KOPT-K1 (cell line): ENCODE measurements around the gene DAPK2.
"Not testable (repeated sequence)": the region's sequence is repeated elsewhere in the genome, so short reads cannot be mapped to it uniquely, and the experiment has no call there.

Source experiments
- H3K27ac ChIP-seq: fragments of 200-600 bp; sonication (generic); 2 replicates; pipeline ENCODE4 v1.5.1; 2016; ENCODE audit warnings: antibody characterized with exemption, mild to moderate bottlenecking, low read depth, low read length; ENCODE audit not compliant: poor library complexity, severe bottlenecking
- H3K36me3 ChIP-seq: fragments of 200-600 bp; sonication (generic); 2 replicates; pipeline ENCODE4 v1.5.1; 2017; ENCODE audit warnings: antibody characterized with exemption, mild to moderate bottlenecking, low read length, moderate library complexity; ENCODE audit not compliant: insufficient read depth
- H3K9me3 ChIP-seq: fragments of 200-600 bp; sonication (generic); 2 replicates; pipeline ENCODE4 v1.5.1; 2017; ENCODE audit warnings: antibody characterized with exemption, low read length, mild to moderate bottlenecking; ENCODE audit not compliant: insufficient read depth, poor library complexity, severe bottlenecking

The DAPK2 gene

GRCh38 chr15:63969652-63970421 is 76.4 kb downstream of the DAPK2 start:
- H3K9me3 ChIP-seq, result no peaks in the 10 kb centered on the region
- H3K36me3 ChIP-seq, result no peaks in the 10 kb centered on the region
- H3K27ac ChIP-seq, result no peak overlapping the region

- Histone ChIP-seq H3K36me3 (no peaks in the 10 kb centered on the region), H3K9me3 (no peaks in the 10 kb centered on the region), H3K27ac (no peak overlapping the region)
These were observed 77.6 kb downstream of the DAPK2 start for GRCh38 chr15:63968700-63969099.

- Histone ChIP-seq H3K36me3 (no peaks in the 10 kb centered on the region), H3K27ac (no peak overlapping the region)
These were observed 78.2 kb downstream of the DAPK2 start for GRCh38 chr15:63968122-63968524.

GRCh38 chr15:63967616-63968015 is 78.7 kb downstream of the DAPK2 start:
- Histone ChIP-seq H3K36me3 (no peaks in the 10 kb centered on the region), H3K9me3 (no peaks in the 10 kb centered on the region), H3K27ac (no peak overlapping the region)

More at GRCh38 chr15:63968122-63968524, 78.2 kb downstream of the DAPK2 start:
- H3K9me3 ChIP-seq, result no peaks in the 10 kb centered on the region

GRCh38 chr15:63962947-63963721 is 83.2 kb downstream of the DAPK2 start:
- H3K9me3 ChIP-seq, H3K36me3 ChIP-seq, H3K27ac ChIP-seq: not testable (repeated sequence)

- no peaks in the 10 kb centered on the region for H3K36me3 ChIP-seq
- H3K27ac ChIP-seq, result no peak overlapping the region
- no peaks in the 10 kb centered on the region for H3K9me3 ChIP-seq
These were observed 92.8 kb downstream of the DAPK2 start for GRCh38 chr15:63953524-63953923.

GRCh38 chr15:63950911-63951481 is 95.3 kb downstream of the DAPK2 start:
- H3K36me3 ChIP-seq, result no peaks in the 10 kb centered on the region
- H3K27ac ChIP-seq, result no peak overlapping the region
- H3K9me3 ChIP-seq, result no peaks in the 10 kb centered on the region

GRCh38 chr15:63948971-63949370 is 97.3 kb downstream of the DAPK2 start:
- Histone ChIP-seq H3K36me3 (no peaks in the 10 kb centered on the region), H3K27ac (no peak overlapping the region), H3K9me3 (no peaks in the 10 kb centered on the region)

GRCh38 chr15:63948436-63948835 is 97.8 kb downstream of the DAPK2 start:
- Histone ChIP-seq H3K36me3 (no peaks in the 10 kb centered on the region), H3K9me3 (no peaks in the 10 kb centered on the region), H3K27ac (no peak overlapping the region)

GRCh38 chr15:63947228-63947627 is 99.1 kb downstream of the DAPK2 start:
- Histone ChIP-seq H3K9me3 (no peaks in the 10 kb centered on the region), H3K36me3 (no peaks in the 10 kb centered on the region), H3K27ac (no peak overlapping the region)

GRCh38 chr15:63946524-63947065 is 99.7 kb downstream of the DAPK2 start:
- Histone ChIP-seq H3K27ac (no peak overlapping the region), H3K36me3 (no peaks in the 10 kb centered on the region), H3K9me3 (no peaks in the 10 kb centered on the region)

- Histone ChIP-seq H3K36me3 (no peaks in the 10 kb centered on the region), H3K9me3 (no peaks in the 10 kb centered on the region), H3K27ac (no peak overlapping the region)
These were observed 100.4 kb downstream of the DAPK2 start for GRCh38 chr15:63945838-63946298.

GRCh38 chr15:63945007-63945788 is 101.1 kb downstream of the DAPK2 start:
- Histone ChIP-seq H3K27ac (no peak overlapping the region), H3K36me3 (no peaks in the 10 kb centered on the region), H3K9me3 (no peaks in the 10 kb centered on the region)

GRCh38 chr15:63944681-63944955 is 101.7 kb downstream of the DAPK2 start:
- Histone ChIP-seq H3K27ac (no peak overlapping the region), H3K36me3 (no peaks in the 10 kb centered on the region), H3K9me3 (no peaks in the 10 kb centered on the region)
